ENCODE data around the gene LSG1. TPM values are rescaled to one million over a fixed set of nuclear protein-coding genes. Genes with fewer than 3 reads are reported as not detected.

The LSG1 gene
- total and polyA plus RNA-seq, 2 of the 13 experiments (the other 11 are each of a cell fraction or from before 2014, with no cell fraction given): 21.4 to 32.1 TPM

- FAIRE-seq (peak; percentile 18), ATAC-seq (peak; percentile 56), DNase-seq (ENCODE audit: low spot score) (no peak)
- 93% methylated on average over 2 of the region's 2 CpGs for WGBS (ENCODE audit: low lambda C conversion rate)
- Histone ChIP-seq H3K27ac (ENCODE audit: extremely low read length, insufficient read depth, low read length) (no peak overlapping the region), H3K9ac (ENCODE audit: insufficient read depth, low read depth, low read length) (no peak overlapping the region), H3K9me3 (ENCODE audit: low read length) (no peaks in the 10 kb centered on the region), H3K27me3 (ENCODE audit: control insufficient read depth in 1 of 2, insufficient read depth in 2 of 2, low read length in 2 of 2) (no peaks in the 10 kb centered on the region), H3K4me2 (ENCODE audit: low read depth, low read length) (no peak overlapping the region), H3K4me1 (ENCODE audit: insufficient read depth, low read length) (no peaks in the 10 kb centered on the region), H3K36me3 (replicated peaks in 1 of 2; ENCODE audit: control insufficient read depth in 1 of 2, insufficient read depth in 2 of 2, low read length in 2 of 2) (0 out of 5 replicates have a peak, but pooled peaks cover 0 to 3% of the 10 kb centered on the region in 2 experiments), H3K79me2 (ENCODE audit: insufficient read depth, low read length) (no peaks in the 10 kb centered on the region), H2AFZ (ENCODE audit: low read length) (no peak overlapping the region), H4K20me1 (ENCODE audit: insufficient read depth, low read length) (no peaks in the 10 kb centered on the region), H3K4me3 (replicated peaks in 1 of 3; ENCODE audit: insufficient read depth in 1 of 3, low read depth in 2 of 3, low read length in 3 of 3) (no peak overlapping the region)
- in situ Hi-C loops (cut with HindIII; ENCODE audit: extremely low pct_ligation_motif_present, low pct_unique_long_range_greater_than_20kb) (no loop called here), intact Hi-C loops (cut with micrococcal nuclease; ENCODE audit: unreplicated experiment) (no loop called here)
- CTCF ChIA-PET (ENCODE audit: low intra/inter-chr PET ratio, low total read pairs): interaction anchor here (0.6 kb wide), 1 partner anchor 29 kb away, joined by 4 read pairs; the partner anchor contains the start of gene TMEM44
- POLR2A ChIA-PET: no interaction called here
- TF ChIP-seq, protein P1, sequence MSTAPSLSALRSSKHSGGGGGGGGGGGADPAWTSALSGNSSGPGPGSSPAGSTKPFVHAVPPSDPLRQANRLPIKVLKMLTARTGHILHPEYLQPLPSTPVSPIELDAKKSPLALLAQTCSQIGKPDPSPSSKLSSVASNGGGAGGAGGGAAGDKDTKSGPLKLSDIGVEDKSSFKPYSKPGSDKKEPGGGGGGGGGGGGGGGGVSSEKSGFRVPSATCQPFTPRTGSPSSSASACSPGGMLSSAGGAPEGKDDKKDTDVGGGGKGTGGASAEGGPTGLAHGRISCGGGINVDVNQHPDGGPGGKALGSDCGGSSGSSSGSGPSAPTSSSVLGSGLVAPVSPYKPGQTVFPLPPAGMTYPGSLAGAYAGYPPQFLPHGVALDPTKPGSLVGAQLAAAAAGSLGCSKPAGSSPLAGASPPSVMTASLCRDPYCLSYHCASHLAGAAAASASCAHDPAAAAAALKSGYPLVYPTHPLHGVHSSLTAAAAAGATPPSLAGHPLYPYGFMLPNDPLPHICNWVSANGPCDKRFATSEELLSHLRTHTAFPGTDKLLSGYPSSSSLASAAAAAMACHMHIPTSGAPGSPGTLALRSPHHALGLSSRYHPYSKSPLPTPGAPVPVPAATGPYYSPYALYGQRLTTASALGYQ (CRISPR knock-in tag; IDR thresholded peaks at IDR 0.05): no peak
- TF ChIP-seq SOX6 (IDR thresholded peaks at IDR 0.05) (no peak), SOX6 (CRISPR knock-in tag; IDR thresholded peaks at IDR 0.05) (no peak), PRMT3 (CRISPR knock-in tag; IDR thresholded peaks at IDR 0.05; ENCODE audit: borderline replicate concordance, low read depth) (no peak), ZNF816 (CRISPR knock-in tag; IDR thresholded peaks at IDR 0.05; ENCODE audit: borderline replicate concordance) (no peak), ZNF672 (CRISPR knock-in tag; IDR thresholded peaks at IDR 0.05) (no peak), ZNF879 (CRISPR knock-in tag; IDR thresholded peaks at IDR 0.05) (no peak), MAF1 (CRISPR knock-in tag; IDR thresholded peaks at IDR 0.05; ENCODE audit: borderline replicate concordance) (no peak), GFI1 (CRISPR knock-in tag; IDR thresholded peaks at IDR 0.05; ENCODE audit: borderline replicate concordance) (no peak), NCOA5 (CRISPR knock-in tag; IDR thresholded peaks at IDR 0.05) (no peak), SMC3 (IDR thresholded peaks at IDR 0.05; ENCODE audit: low read length) (peak; percentile 30; the same call in 1 of the 2 replicates), STAG1 (CRISPR knock-in tag; IDR thresholded peaks at IDR 0.05) (peak; percentile 17; the same call in 1 of the 2 replicates), MYNN (CRISPR knock-in tag; IDR thresholded peaks at IDR 0.05; ENCODE audit: low read depth) (no peak), CTCF (CRISPR knock-in tag; IDR thresholded peaks at IDR 0.05) (peak; percentile 25; the same call in 1 of the 2 replicates)
- no TSS peak for BruUV-seq (replicated peaks)
Measured at GRCh38 chr3:194604837-194605236, 67.2 kb downstream of the LSG1 start.

Data from HepG2 (cell line).